SK-N-SH (cell line): ENCODE results near the gene PTPN14.

Experiments used
- EP300 ChIP-seq, 2 experiments: IDR thresholded peaks; 2 replicates each; pipeline versions ENCODE4 v1.4.0 to v1.6.1; 2012; ENCODE audit warnings: borderline replicate concordance in 1 of 2, low read depth in 1 of 2, low read length in 1 of 2
- POLR2AphosphoS5 ChIP-seq: IDR thresholded peaks from 2 replicates; pipeline ENCODE4 v1.6.1; 2012; ENCODE audit warnings: low read depth, low read length
- SIN3A ChIP-seq: IDR thresholded peaks from 2 replicates; pipeline ENCODE4 v1.6.1; 2012; ENCODE audit warnings: low read depth, mild to moderate bottlenecking, low read length, moderate library complexity, borderline replicate concordance
- TEAD4 ChIP-seq: IDR thresholded peaks from 2 replicates; pipeline ENCODE4 v1.4.0; 2012; ENCODE audit warnings: mild to moderate bottlenecking, borderline replicate concordance; ENCODE audit not compliant: insufficient read depth
- TF ChIP-seq, protein P1 (sequence below): fragments of 200-600 bp; sonication (generic); IDR thresholded peaks from 2 replicates; pipeline ENCODE4 v1.6.1; 2017; ENCODE audit warnings: antibody characterized with exemption, mild to moderate bottlenecking, moderate library complexity

GRCh38 chr1:214398490-214398889, 152.9 kb downstream of the PTPN14 start:
- TF ChIP-seq EP300 (IDR thresholded peaks at IDR 0.05; ENCODE audit: borderline replicate concordance in 1 of 2, low read depth in 1 of 2, low read length in 1 of 2) (no peak), TEAD4 (no peak), POLR2AphosphoS5 (no peak), SIN3A (no peak)
- TF ChIP-seq, protein P1, sequence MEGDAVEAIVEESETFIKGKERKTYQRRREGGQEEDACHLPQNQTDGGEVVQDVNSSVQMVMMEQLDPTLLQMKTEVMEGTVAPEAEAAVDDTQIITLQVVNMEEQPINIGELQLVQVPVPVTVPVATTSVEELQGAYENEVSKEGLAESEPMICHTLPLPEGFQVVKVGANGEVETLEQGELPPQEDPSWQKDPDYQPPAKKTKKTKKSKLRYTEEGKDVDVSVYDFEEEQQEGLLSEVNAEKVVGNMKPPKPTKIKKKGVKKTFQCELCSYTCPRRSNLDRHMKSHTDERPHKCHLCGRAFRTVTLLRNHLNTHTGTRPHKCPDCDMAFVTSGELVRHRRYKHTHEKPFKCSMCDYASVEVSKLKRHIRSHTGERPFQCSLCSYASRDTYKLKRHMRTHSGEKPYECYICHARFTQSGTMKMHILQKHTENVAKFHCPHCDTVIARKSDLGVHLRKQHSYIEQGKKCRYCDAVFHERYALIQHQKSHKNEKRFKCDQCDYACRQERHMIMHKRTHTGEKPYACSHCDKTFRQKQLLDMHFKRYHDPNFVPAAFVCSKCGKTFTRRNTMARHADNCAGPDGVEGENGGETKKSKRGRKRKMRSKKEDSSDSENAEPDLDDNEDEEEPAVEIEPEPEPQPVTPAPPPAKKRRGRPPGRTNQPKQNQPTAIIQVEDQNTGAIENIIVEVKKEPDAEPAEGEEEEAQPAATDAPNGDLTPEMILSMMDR, result no peak
